Measurements from ENCODE around the gene TUBGCP6. TPM values are rescaled to one million over a fixed set of nuclear protein-coding genes. Genes with fewer than 3 reads are reported as not detected.
A peak's percentile ranks its signal among the peaks of the same experiment; 100 is the strongest.

Gene TUBGCP6
- total RNA-seq, 2 donors from 2014 or later, result 56.3 to 117 TPM

- Histone ChIP-seq H3K36me3 (no peaks in the 10 kb centered on the region), H3K4me1 (replicated peaks) (peaks cover 5% of the 10 kb centered on the region), H3K27ac (no peak overlapping the region), H3K9me3 (no peaks in the 10 kb centered on the region), H3K27me3 (replicated peaks; ENCODE audit: insufficient read depth) (no peaks in the 10 kb centered on the region), H3K4me3 (no peak overlapping the region)
- 100% methylated on average over 1 of the region's 1 CpG for WGBS
- no peak for DNase-seq (ENCODE audit: low spot score)
- intact Hi-C loops (cut with DNase I), result loop anchor here (10.0 kb wide), 1 partner anchor 268 kb away; no protein-coding TSS in a partner anchor
- no peak for TF ChIP-seq CTCF (IDR thresholded peaks at IDR 0.05)
- no peak for TF ChIP-seq POLR2AphosphoS5 (IDR thresholded peaks at IDR 0.05)
- no peak for TF ChIP-seq POLR2A (IDR thresholded peaks at IDR 0.05)
Measured at GRCh38 chr22:50203288-50203687, 41.5 kb downstream of the TUBGCP6 start.

GRCh38 chr22:50202130-50202666 is 42.6 kb downstream of the TUBGCP6 start:
- Histone ChIP-seq H3K4me1 (replicated peaks) (peaks cover 5% of the 10 kb centered on the region), H3K36me3 (no peaks in the 10 kb centered on the region), H3K27me3 (replicated peaks; ENCODE audit: insufficient read depth) (no peaks in the 10 kb centered on the region), H3K27ac (peak overlapping the region in 1 of 2 donors; percentile 80), H3K4me3 (peak overlapping the region; percentile 68 to 72), H3K9me3 (no peaks in the 10 kb centered on the region)
- intact Hi-C loops (cut with DNase I), result loop anchor here (10.0 kb wide), 1 partner anchor 267 kb away; no protein-coding TSS in a partner anchor
- DNase-seq (ENCODE audit: low spot score), result no peak
- no peak for TF ChIP-seq POLR2AphosphoS5 (IDR thresholded peaks at IDR 0.05)
- no peak for TF ChIP-seq CTCF (IDR thresholded peaks at IDR 0.05)
- TF ChIP-seq POLR2A (IDR thresholded peaks at IDR 0.05), result no peak
- 59% methylated on average over 13 of the region's 13 CpGs for WGBS

- Histone ChIP-seq H3K36me3 (no peaks in the 10 kb centered on the region), H3K9me3 (no peaks in the 10 kb centered on the region), H3K27me3 (replicated peaks; ENCODE audit: insufficient read depth) (no peaks in the 10 kb centered on the region), H3K27ac (peak overlapping the region; percentile 73 to 80), H3K4me1 (replicated peaks) (peaks cover 5% of the 10 kb centered on the region), H3K4me3 (peak overlapping the region; percentile 68 to 72)
- TF ChIP-seq POLR2A (IDR thresholded peaks at IDR 0.05) (no peak), POLR2AphosphoS5 (IDR thresholded peaks at IDR 0.05) (no peak), CTCF (IDR thresholded peaks at IDR 0.05) (no peak)
- intact Hi-C loops (cut with DNase I), result loop anchor here (10.0 kb wide), 1 partner anchor 267 kb away; no protein-coding TSS in a partner anchor
- 3% methylated on average over 44 of the region's 115 CpGs for WGBS
- no peak for DNase-seq (ENCODE audit: low spot score)
Measured at GRCh38 chr22:50201191-50202129, 43.4 kb downstream of the TUBGCP6 start.

GRCh38 chr22:50200461-50201190 is 44.2 kb downstream of the TUBGCP6 start, which contains the start of gene SELENOO:
Gene SELENOO (plus strand): TSS chr22:50201011. CDS start chr22:50201037, 26 bp downstream.
- Histone ChIP-seq H3K4me1 (replicated peaks) (peaks cover 5% of the 10 kb centered on the region), H3K27ac (peak within 1 kb of the TSS; percentile 73 to 80), H3K36me3 (no peaks in the 10 kb centered on the region), H3K27me3 (replicated peaks; ENCODE audit: insufficient read depth) (no peaks in the 10 kb centered on the region), H3K4me3 (peak within 1 kb of the TSS; percentile 68 to 72), H3K9me3 (no peaks in the 10 kb centered on the region)
- TF ChIP-seq POLR2AphosphoS5 (IDR thresholded peaks at IDR 0.05) (peak; percentile 84), CTCF (IDR thresholded peaks at IDR 0.05) (no peak), POLR2A (IDR thresholded peaks at IDR 0.05) (peak; percentile 83)
- peak; percentile 86 for DNase-seq (ENCODE audit: low spot score)
- intact Hi-C loops (cut with DNase I), result loop anchor here (10.0 kb wide), 1 partner anchor 266 kb away; no protein-coding TSS in a partner anchor
- WGBS, result 1% methylated on average over 39 of the region's 105 CpGs

All from prostate gland (tissue), 2 donors.